Ovary (tissue), 9 donors: Measurements from ENCODE around the gene DNAJC16. TPM values are rescaled to one million over a fixed set of nuclear protein-coding genes. Genes with fewer than 3 reads are reported as not detected.
"Not testable (repeated sequence)": the region's sequence is repeated elsewhere in the genome, so short reads cannot be mapped to it uniquely, and the experiment has no call there.

Source experiments
- DNase-seq, 5 donors: peaks; one replicate each; pipeline ENCODE4 v3.0.0-alpha.2; 2019 to 2020
- H3K27ac ChIP-seq, 2 donors: fragments of 200-600 bp; one replicate each; pipeline versions ENCODE4 v1.5.1 to v1.8.0; 2019 to 2022
- H3K27me3 ChIP-seq: fragments of 200-600 bp; one replicate; pipeline ENCODE4 v1.8.0; 2022
- H3K36me3 ChIP-seq: fragments of 200-600 bp; sonication (generic); one replicate; pipeline ENCODE4 v1.5.1; 2019
- H3K4me1 ChIP-seq: one replicate; pipeline ENCODE4 v1.8.1; 2013; ENCODE audit warnings: mild to moderate bottlenecking, moderate library complexity; ENCODE audit not compliant: insufficient read depth
- H3K4me3 ChIP-seq: fragments of 200-600 bp; sonication (generic); one replicate; pipeline ENCODE4 v1.5.1; 2017
- H3K9me3 ChIP-seq, 2 donors: fragments of 200-600 bp in 1 of 2; sonication (generic) in 1 of 2; one replicate each; pipeline versions ENCODE4 v1.5.1 to v1.8.1; 2013 to 2019; ENCODE audit warnings: mild to moderate bottlenecking in 1 of 2, moderate library complexity in 1 of 2
- CTCF ChIP-seq, 3 donors: fragments of 450-650 bp in 2 of 3; fragments of 200-600 bp in 1 of 3; IDR thresholded peaks; one replicate each; pipeline versions ENCODE4 v1.5.1 to v1.8.0; 2016 to 2022; ENCODE audit warnings: antibody characterized with exemption in 3 of 3, mild to moderate bottlenecking in 1 of 3
- EP300 ChIP-seq: sonication (generic); formaldehyde crosslinking; IDR thresholded peaks from one replicate; pipeline ENCODE4 v1.6.1; 2017; ENCODE audit warnings: antibody characterized with exemption
- POLR2A ChIP-seq: fragments of 450-650 bp; IDR thresholded peaks from one replicate; pipeline ENCODE4 v1.6.1; 2017; ENCODE audit warnings: antibody characterized with exemption, mild to moderate bottlenecking, moderate library complexity
- whole genome bisulfite sequencing, 3 donors: extraction: QIAGEN DNeasy Blood & Tissue Kit in 1 of 3; methylation state at CpG; one replicate each; pipeline versions ENCODE4 v1.1.5 to v1.1.7; 2013 to 2017; 5-methylcytosine and 5-hydroxymethylcytosine counted together
- intact Hi-C, 4 donors: fragments of 100-400 bp; cut with DNase I; formaldehyde crosslinking; loops; one replicate each; pipeline versions ENCODE4 v1.11.0 to v1.15.1; 2022 to 2023
- polyA plus RNA-seq, 2 donors: library from polyadenylated mRNA; stranded (reverse); fragments of 200-250 nt in 1 of 2; fragments of 350-450 nt in 1 of 2; fragmentation: Illumina TruSeq in 1 of 2; extraction: RNeasy Lipid Tissue Mini Kit (QIAGEN cat#74804) in 1 of 2; gene quantifications; one replicate each; pipeline ENCODE4 v1.2.3, GENCODE V29; 2013 to 2014
- total RNA-seq, 7 donors: library from RNA; depleted of rRNA in 2 of 7; stranded (reverse); fragments of >200 nt in 2 of 7; fragmentation: NEBNext Ultra II Directional in 3 of 7; extraction: Animal tissue kit (Norgen Biotek cat#: 25700) in 3 of 7; gene quantifications; one replicate each; pipeline versions ENCODE4 v1.1.0 to v1.2.4, GENCODE V29; 2016 to 2023
- donor health status: DM: no; HTN: no; CAD: no; lungs with moderate emphysema.
- donor health status: DM: no; HTN: no; CAD: no.
- donor health status: Bipolar disorder and iron deficiency.
- donor health status: DM: yes; HTN: yes; CAD: no.
- donor health status: DM: no; HTN: no; CAD: no.
- donor health status: DM: yes; HTN: yes; CAD: no.

Gene DNAJC16
- total and polyA plus RNA-seq, 9 donors, result 4.7 to 33.3 (median 17.6) TPM

- H3K9me3 ChIP-seq, result no peaks in the 10 kb centered on the region
- H3K4me1 ChIP-seq, result peaks cover 2% of the 10 kb centered on the region
- no peak for TF ChIP-seq POLR2A
- TF ChIP-seq CTCF (IDR thresholded peaks at IDR 0.05), result no peak
- no peak for TF ChIP-seq EP300
- DNase-seq, result no peak
- no peak overlapping the region for H3K4me3 ChIP-seq
- H3K27me3 ChIP-seq, result no peaks in the 10 kb centered on the region
- WGBS, 3 donors, result 37 to 45% (median 39%) methylated on average over 2 of the region's 2 CpGs
- H3K27ac ChIP-seq, result no peak overlapping the region
- no peaks in the 10 kb centered on the region for H3K36me3 ChIP-seq
- intact Hi-C loops, result loop anchor here in 3 of 4 donors (10.0 kb wide), 2 partner anchors 136 to 146 kb away; partner anchors contain the start of genes SLC25A34 (in 2 of the 3) and TMEM82 (in 1 of the 3)
These were observed 71.8 kb downstream of the DNAJC16 start for GRCh38 chr1:15598436-15598835.

GRCh38 chr1:15603050-15603965 is 76.7 kb downstream of the DNAJC16 start:
- Histone ChIP-seq H3K27me3 (no peaks in the 10 kb centered on the region), H3K4me3 (peak overlapping the region; percentile 57), H3K4me1 (peaks cover 3% of the 10 kb centered on the region), H3K36me3 (no peaks in the 10 kb centered on the region), H3K27ac (peak overlapping the region in 1 of 2 donors; percentile 57), H3K9me3 (no peaks in the 10 kb centered on the region)
- peak; percentile 51 for TF ChIP-seq POLR2A
- no peak for TF ChIP-seq EP300
- TF ChIP-seq CTCF (IDR thresholded peaks at IDR 0.05), result no peak
- intact Hi-C loops, result no loop called here
- DNase-seq, result peak; percentile 95 to 98 (median 97)
- 0 to 1% (median 1%) methylated on average over 48 to 56 of the region's 56 CpGs for WGBS, 3 donors

GRCh38 chr1:15603966-15604282 is 77.3 kb downstream of the DNAJC16 start:
- H3K9me3 ChIP-seq, H3K4me1 ChIP-seq, intact Hi-C loops, DNase-seq, H3K36me3 ChIP-seq, H3K27me3 ChIP-seq: not testable (repeated sequence)
- 59 to 64% (median 63%) methylated on average over 13 of the region's 13 CpGs for WGBS, 3 donors
- Histone ChIP-seq H3K27ac (peak overlapping the region in 1 of 2 donors; percentile 57), H3K4me3 (peak overlapping the region; percentile 57)

- peak in 3 of 5 donors; percentile 39 to 47 (median 46) for DNase-seq
- H3K27ac ChIP-seq, intact Hi-C loops, H3K4me3 ChIP-seq, H3K9me3 ChIP-seq, H3K27me3 ChIP-seq, H3K4me1 ChIP-seq, H3K36me3 ChIP-seq: not testable (repeated sequence)
- WGBS, 3 donors, result 94 to 96% (median 95%) methylated on average over 21 of the region's 21 CpGs
These were observed 77.8 kb downstream of the DNAJC16 start for GRCh38 chr1:15604400-15604799.

- intact Hi-C loops, result no loop called here
- peaks cover 3% of the 10 kb centered on the region for H3K4me1 ChIP-seq
- no peak for TF ChIP-seq CTCF (IDR thresholded peaks at IDR 0.05)
- no peak for TF ChIP-seq POLR2A
- no peak for TF ChIP-seq EP300
- H3K36me3 ChIP-seq, result no peaks in the 10 kb centered on the region
- H3K27ac ChIP-seq, result no peak overlapping the region
- H3K9me3 ChIP-seq, result no peaks in the 10 kb centered on the region
- 84 to 88% (median 85%) methylated on average over 11 of the region's 11 CpGs for WGBS, 3 donors
- H3K27me3 ChIP-seq, result no peaks in the 10 kb centered on the region
- no peak overlapping the region for H3K4me3 ChIP-seq
- no peak for DNase-seq
These were observed 79.0 kb downstream of the DNAJC16 start for GRCh38 chr1:15605398-15606383.
